IPS-NIHi7 (cell line): ENCODE results near the gene LYPD6B.
A peak's percentile ranks its signal among the peaks of the same experiment; 100 is the strongest.
"Not testable (repeated sequence)": the region's sequence is repeated elsewhere in the genome, so short reads cannot be mapped to it uniquely, and the experiment has no call there.

Experiments used
- DNase-seq: peaks from one replicate; pipeline ENCODE4 v3.0.0; 2012; ENCODE audit warnings: mixed read lengths; ENCODE audit errors: extremely low spot score

Gene LYPD6B

DNA sequence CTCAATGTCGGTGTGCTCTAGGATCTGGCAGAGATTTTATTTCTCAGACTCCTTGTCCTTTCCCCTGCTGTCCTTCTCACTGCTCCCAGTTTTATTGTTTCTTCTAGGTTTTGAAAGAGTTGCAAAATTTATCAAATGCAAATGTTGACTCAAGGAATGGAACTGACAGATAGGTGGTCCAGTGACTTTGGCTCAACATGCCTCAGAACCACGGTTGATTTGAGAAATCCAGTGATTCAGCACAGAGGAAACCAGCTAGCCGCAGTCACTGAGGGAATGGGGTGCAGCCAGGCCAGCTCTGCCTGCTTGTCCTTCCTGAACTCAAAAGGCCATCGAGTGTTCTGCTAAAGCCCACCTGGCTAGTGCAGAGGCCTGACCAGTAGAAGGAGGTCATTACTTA lies 166.2 kb downstream of the LYPD6B start:
- no peak for DNase-seq

DNA sequence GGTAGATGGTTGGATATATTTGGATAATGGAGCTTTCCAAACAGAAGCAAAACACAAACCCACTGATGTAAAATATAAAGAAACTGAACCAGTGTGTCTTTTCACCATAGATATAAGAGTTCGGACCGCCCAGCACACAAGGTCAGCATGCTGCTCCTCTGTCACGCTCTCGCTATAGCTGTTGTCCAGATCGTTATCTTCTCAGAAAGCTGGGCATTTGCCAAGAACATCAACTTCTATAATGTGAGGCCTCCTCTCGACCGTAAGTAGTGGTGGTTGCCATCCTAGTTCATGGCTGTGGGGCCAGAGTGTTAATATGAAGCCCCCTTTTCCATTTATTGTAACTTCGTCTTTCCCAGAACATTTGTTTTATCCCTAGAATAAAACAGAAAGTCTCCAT lies 166.6 kb downstream of the LYPD6B start:
- no peak for DNase-seq

DNA sequence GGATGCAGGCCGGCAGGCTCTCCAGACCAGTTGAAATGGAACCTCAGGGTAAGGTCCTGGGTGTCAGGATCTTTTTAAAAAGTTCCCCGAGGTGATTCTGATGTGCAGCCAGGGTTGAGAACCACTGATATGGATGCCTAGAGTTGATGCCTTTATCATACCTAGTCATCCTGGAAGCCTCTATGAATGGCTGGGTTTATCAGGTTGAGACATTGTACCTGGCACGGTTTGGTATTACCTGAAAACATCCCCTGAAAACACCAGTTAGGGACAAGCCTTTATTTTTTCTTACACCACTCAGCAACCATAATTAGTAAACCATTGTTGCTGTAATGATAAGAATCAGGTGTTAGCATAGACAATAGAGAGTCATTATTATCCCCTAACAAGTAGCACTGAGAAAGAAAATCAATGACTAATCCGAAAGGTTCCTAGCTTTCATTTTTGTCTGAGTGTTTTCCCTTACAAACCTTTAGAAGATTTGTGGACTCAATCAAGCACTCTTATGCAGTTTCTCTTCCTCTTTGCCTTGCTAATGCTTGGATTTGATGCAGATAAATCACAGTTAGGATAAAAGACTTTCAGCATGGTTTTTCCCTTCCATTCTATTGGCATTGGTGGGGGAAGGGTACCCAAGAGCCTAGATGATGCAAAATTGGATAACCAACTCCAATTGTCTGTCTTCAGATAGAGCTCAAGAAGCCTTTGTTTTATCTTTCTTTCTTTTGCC lies 175.4 kb downstream of the LYPD6B start:
- no peak for DNase-seq

DNA sequence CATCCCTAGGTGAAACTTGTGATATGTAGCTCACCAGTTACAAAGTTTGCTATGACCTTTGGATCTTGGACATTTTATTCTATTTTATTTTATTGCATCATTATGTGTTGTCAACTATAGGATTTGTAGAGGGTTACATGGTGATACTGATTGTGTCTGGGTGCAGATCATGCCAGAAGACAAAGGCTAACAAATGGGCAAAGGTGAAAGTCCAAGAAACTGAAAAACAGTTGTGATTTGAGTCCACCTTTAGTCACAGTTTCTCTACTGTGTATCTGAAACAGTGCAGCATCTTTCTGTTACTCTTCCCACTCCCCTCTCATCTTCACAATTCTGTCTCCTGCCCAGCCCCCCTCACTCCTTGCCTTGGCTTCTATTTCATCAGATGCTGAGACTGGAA lies 180.0 kb downstream of the LYPD6B start:
- no peak for DNase-seq

DNA sequence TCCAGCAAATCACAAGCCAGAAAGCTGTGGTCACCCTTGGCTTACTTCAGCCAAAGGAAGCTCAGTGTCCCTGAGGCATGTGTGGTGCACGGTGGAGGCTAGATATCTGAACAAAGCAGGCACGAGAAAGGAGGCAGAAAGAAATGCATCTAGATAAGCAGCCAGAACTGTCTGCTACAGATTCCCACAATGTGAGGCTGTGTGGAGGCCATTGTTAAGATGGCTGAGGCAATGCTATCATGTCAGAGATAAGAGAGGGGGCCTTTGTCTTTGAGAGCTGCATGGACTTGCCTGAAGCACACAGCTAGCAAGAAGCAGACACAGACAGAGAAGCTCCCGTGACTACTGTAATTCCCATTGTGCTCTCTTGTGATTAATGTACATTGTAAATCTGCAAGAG lies 181.4 kb downstream of the LYPD6B start:
- DNase-seq = peak; percentile 25

DNA sequence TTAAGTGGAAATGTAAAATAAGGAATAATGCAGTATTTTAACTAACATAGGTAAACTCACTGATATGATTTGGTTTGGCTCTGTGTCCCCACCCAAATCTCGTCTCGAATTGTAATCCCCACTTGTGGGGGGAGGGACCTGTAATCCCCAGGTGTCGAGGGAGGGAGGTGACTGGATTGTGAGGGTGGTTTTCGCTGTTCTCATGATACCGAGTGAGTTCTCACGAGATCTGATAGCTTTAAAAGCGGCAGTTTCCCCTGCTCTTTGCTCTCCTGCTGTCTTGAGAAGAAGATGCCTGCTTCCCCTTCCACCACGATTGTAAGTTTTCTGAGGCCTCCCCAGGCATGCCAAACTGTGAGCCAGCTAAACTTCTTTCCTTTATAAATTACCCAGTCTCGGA lies 182.5 kb downstream of the LYPD6B start:
- DNase-seq = no peak

DNA sequence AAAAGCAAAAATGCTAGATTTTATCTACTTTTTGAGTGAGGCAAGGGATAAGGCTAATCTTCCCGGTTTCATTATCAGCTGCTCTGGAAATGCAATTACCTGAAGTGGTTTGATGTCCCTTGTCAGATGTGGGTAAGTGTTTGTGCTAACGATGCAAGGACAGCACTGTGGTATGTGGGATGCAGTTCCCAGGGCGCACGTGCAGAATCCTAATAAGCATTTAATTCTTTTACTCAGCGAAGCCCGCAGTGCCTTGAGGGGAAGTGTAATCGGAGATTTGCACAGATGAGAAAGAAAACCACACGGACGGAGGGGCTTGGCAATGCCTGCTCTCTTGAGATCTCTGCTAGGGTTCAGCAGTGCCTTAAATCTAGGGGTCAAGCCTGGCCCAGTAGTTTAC lies 183.4 kb downstream of the LYPD6B start:
- DNase-seq = no peak

DNA sequence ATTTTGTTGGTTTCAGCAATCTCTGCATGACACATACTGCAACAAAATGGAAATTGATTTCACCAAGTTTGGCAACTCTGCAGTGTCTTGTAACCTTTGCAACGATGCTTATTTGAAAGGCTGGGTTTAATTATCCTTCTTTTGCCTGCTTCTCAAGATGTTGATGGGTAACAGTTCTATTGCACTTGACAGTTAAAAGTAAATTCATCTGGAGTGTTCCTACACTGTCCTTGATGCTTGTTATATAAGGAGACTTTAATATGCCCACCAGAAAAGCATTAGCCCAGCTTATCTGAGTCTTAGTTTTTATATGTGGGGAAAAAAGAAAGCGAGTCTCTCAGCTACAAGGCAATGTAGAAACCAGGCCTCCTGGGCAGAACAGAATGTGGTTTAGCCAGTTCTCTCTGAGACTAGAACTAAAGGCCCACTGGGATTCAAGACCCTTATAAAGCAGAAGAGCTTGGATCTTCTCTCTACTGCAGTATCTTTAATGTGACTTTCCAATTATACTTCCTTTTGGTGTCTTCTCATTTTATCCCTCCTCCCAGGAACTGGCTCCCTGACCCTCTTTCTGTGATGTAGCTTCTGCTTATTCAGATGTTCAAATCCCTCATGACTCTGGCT lies 185.1 kb downstream of the LYPD6B start:
- DNase-seq = peak; percentile 52

DNA sequence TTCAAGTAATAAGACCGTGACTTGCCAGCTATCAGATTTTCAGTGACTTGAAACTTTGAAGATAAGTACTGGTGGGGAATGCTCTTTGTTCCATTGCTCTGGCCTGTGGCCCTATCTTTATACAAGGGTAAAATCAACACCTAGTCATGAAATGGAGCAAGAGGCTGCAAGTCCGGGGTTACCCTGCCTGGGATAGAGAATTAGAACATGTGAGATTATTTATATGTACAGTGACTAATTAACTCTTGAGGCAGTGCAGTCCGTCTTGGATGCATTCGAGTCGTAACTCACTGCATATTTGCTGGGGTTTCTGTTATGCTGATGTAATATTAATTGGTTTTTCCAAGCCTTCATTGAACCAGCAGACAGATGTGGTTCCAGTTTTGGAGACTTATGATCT lies 186.0 kb downstream of the LYPD6B start:
- no peak for DNase-seq

DNA sequence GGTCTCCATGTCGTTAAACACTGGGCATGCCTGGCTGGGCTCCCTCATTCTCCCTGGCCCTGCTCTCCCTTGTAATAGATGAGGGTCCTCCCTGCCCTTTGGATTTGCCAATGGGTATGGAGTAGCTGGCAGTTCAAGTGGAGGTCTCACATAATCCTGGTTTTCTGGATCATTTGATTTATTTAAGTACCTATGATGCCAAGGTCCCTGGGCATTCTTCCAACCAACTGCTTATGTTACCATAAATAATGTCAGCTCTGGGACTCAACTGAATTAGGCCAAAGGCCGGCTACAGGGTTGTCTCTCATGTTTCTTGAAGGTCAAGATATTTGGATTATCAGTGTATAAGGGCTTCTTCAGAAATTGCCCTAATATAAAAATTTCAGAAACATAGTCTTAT lies 186.9 kb downstream of the LYPD6B start:
- no peak for DNase-seq

DNA sequence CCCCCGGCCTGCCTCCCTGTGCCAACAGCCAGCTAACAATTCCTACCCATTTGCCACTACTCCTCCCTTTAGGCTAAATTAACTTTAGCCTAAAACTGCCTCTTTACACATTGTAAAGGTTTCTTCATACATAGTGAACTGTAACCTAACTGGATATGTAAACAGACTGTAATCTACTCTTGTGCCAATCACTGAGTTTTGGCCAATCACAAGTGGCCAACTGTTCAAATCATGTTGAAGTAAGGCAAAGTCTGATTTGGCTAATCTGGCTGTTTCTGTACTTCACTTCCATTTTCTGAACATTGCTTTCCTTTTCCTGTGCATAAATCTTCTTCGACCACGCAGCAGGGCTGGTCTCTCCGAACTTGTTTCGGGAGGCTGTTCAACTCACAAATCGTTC lies 188.3 kb downstream of the LYPD6B start:
- DNase-seq = no peak

DNA sequence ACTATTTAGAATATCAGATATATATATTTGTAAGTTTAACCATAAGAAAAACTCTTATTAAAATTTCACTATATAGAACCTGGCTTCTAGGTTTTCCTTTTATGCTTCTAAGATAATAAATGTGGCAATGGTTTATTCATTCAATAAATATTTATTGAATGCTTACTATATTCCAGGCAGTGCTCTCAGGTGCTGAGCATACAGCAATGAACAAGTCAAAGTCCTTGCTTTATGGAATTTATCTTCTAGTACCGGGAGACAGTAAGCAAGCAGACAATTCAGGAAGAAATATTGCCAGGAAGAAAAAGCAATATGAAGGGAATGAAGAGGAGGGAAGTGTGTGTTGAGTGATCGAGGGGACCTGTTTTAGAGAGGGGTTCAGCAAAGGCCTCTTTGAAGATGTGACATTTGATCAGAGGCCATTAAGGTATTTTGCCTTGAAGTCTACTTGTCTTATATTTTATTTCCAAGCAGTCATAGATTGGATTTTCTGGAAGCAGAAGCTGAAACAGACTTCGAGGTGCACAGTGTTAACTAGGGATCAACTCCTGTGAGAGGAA lies 197.4 kb downstream of the LYPD6B start:
- DNase-seq = no peak

DNA sequence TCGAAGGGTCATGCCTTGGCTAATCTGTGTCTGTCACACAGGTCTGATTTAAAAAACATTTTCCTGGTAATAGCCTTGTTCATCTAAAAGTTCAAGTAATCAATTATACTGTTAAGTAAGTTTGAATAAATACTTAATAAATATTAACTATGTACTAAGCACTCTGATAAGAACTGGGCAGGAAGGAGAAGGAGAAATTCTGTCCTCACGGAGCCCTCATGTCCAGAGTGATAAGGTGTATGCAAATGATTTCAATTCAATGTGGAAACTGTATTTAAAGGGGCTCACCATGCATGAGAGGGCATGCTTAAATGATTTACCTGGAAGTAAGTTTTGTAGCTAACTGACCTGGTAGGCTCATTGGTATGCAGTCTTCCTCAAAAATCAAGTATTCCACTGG lies 197.9 kb downstream of the LYPD6B start:
- DNase-seq = no peak

DNA sequence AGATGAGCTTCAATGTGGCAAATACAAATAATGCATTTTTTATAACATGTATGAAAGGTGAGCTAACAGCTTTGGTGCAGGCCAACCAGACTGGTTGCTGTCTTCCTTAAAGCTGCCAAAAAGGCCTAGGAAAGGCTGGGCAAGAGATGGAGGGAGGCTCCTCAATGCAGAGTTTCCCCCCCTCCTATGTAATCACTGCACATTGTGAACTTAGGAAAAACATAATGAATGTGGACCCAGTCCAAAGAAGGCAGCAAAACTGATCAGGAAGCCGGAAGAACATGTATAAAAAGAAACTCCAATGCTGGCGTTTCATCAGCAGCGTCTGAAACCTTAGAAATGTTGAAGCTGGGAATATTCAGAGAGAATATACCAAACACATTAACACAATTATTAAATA lies 207.7 kb downstream of the LYPD6B start:
- no peak for DNase-seq

DNA sequence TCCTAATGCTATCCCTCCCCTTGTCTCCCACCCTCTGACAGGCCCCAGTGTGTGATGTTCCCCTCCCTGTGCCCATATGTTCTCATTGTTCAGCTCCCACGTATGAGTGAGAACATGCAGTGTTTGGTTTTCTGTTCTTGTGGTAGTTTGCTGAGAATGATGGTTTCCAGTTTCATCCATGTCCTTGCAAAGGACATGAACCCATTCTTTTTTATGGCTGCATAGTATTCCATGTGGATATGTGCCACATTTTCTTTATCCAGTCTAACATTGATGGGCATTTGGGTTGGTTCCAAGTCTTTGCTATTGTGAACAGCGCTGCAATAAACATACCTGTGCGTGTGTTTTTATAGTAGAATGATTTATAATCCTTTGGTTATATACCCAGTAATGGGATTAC lies 212.9 kb downstream of the LYPD6B start:
- DNase-seq = not testable (repeated sequence)

DNA sequence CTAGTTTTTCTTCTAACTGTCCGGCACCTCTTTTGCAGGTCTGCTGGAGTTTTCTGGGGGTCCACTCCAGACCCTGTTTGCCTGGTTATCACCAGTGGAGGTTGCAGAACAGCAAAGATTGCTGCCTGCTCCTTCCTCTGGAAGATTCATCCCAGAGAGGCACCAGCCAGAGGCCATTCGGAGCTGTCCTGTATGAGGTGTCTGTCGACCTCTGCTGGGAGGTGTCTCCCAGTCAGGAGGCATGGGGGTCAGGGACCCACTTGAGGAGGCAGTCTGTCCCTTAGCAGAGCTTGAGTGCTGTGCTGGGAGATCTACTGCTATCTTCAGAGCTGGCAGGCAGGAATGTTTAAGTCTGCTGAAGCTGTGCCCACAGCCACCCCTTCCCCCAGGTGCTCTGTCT lies 218.4 kb downstream of the LYPD6B start:
- not testable (repeated sequence) for DNase-seq

DNA sequence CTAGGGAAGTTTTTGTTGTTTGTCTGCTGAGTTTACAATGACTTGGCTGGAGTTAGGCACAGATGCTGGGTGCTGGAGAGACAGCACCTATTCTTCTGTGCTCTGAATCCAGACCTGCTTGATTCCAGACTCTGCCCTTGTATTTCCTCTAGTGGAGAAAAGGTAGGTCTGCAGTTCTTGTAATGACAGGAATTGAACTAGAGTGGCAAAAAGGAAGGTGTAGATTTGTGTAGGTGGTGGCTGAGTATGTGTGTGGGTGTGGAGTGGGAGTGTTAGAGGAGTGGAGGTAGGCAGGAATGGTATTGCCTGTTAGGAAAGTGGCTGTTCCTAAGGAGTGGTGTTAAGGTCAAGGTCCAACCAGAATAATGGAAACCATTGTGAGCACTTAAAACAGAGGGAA lies 220.0 kb downstream of the LYPD6B start:
- DNase-seq = peak; percentile 31

DNA sequence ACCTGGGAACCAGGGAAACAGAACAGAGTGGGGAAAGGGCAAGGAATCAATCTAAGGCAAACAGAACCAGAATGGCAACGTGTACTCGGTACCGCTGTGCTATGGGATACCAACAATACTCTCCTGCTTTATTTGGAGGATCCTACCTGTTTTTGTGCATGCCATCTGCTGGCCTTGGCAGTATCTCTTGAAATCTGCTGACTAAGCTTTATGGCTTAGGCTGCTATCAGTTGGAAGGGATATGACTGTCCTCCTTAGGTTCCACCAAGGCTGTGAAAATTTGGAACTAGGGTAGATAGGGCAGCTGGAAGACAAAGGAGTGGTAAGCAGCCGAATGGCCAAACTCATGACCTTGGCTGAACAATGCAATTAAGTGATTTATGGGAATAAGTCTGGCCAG lies 220.6 kb downstream of the LYPD6B start:
- no peak for DNase-seq

DNA sequence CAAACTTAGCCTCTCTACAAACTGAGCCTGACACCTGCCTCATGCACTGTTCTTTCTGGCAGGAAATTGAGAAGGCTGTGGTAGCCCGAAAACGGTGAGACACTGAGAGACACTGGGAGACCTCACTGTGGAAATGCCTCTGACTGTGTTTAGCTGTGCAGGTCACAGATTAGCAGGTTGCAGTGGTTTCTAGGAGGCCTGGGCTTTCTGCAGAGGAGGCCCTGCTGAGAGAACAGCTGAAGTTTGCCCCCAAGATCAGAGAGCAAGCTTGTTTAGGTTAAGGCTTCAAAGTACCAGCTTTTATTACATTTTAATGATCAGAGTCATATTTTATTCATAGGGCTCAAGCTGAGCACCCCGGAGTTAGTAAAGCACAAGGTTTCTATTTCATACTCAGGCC lies 223.2 kb downstream of the LYPD6B start:
- no peak for DNase-seq
